NCI-H2107 (cell line): ENCODE results near the gene BPI.
"Not testable (repeated sequence)": the region's sequence is repeated elsewhere in the genome, so short reads cannot be mapped to it uniquely, and the experiment has no call there.

Experiments used
- DNase-seq: peaks from one replicate; lab custom pipeline; 2025; lab: John Stamatoyannopoulos, UW

Gene BPI

DNA sequence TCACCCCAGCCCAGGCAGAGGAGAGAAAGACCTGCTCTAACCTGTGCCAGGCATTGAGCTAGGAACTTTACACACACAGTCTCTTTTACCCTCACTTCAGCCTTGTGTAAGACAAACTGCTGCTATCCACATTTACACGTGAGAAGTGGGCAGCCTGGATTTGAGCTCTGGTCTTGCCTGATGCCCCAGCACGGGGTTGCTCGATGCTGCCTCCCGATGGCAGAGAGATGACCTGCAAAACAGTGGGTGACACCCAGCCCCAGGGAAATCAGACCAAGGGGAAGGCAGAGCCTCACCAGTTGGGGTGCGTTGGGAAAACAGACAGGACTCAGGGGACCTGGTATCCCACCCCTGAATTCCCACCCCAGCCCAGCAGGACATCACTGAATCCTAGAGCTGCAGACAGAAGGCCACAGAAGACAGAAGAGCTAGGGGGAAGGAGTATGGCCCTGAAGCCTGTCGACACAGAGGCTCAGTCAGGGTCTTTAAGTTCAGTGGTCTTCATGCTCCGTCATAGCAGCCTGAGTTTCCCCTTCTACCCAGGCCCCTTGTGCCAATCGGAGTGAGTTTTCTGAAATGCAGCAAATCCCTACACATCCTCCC lies 990 bp downstream of the BPI start:
- no peak for DNase-seq

- DNase-seq: no peak
Measured at GRCh38 chr20:38305541-38305940, 1.6 kb downstream of the BPI start.

DNA sequence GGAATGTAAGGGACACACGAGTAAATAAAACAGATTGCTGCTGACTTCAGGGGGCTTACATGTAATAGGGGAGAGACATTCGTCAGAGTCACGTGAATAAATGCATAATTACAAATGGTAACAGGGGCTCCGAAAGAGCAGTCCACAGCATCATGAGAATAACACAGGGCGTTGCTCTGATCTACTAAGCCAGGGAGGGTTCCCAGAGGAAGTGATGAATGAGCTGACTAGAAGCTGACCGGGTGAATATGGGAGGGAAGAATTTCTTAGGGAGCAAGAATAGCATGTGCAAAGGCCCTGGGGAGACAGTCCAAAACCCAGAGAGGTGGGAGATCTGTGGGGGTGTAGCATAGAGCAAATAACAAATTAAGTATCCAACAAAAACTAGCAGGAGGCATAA lies 2.4 kb downstream of the BPI start:
- no peak for DNase-seq

GRCh38 chr20:38307371-38308046 lies 3.6 kb downstream of the BPI start:
- no peak for DNase-seq

- no peak for DNase-seq
Measured at GRCh38 chr20:38308047-38308438, 4.1 kb downstream of the BPI start.

GRCh38 chr20:38308447-38308846 lies 4.5 kb downstream of the BPI start:
- no peak for DNase-seq

DNA sequence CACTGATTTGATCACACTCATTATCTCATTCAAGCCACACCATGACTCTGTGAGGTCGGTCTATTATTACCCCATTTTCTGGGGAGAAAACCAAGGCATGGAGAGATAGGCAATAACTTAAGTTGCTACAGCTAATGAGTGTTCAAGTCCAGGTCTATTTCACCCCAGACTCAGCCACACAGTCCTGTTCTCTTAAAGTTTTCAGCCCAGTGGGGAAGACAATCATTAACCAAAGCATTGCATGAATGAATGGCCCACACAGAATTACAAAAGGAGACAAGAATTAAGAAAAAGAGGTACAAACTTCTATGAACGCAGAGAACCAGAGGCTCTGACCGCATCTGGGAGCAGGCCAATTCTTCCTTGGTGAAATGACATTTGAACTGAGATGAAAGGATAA lies 7.1 kb downstream of the BPI start:
- DNase-seq: no peak

DNA sequence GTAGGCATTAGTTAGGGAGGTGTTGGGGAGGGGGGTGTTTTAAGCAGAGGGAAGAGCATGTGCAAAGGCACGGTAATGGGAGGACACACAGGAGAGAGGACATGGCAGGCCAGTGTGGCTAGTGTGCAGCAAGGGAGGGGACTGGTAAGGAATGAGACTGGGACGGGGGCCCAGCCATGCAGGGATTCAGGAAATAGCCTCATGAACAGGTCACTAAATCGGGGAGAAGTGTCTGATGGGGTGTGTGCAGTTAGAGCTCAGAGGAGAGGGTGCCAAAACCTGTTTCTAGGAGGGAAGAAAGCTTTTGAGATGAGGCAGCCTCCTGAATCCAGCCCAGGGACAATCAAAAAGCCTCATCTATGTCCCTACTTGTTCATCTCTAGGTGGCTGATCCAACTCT lies 7.5 kb downstream of the BPI start:
- DNase-seq: no peak

DNA sequence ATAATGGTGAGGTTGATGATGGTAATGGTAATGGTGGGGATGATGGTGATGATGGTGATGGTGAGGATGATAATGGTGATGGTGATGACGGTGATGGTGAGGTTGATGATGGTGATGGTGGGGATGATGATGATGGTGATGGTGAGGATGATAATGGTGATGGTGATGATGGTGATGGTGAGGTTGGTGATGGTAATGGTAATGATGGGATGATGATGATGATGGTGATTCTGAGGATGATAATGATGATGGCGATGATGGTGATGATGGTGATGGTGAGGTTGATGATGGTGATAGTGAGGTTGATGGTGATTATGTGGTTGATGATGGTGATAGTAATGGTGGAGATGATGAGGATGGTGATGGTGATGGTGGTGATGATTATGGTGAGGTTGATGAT lies 9.7 kb downstream of the BPI start:
- DNase-seq: no peak

GRCh38 chr20:38314350-38314749 lies 10.4 kb downstream of the BPI start:
- not testable (repeated sequence) for DNase-seq

DNA sequence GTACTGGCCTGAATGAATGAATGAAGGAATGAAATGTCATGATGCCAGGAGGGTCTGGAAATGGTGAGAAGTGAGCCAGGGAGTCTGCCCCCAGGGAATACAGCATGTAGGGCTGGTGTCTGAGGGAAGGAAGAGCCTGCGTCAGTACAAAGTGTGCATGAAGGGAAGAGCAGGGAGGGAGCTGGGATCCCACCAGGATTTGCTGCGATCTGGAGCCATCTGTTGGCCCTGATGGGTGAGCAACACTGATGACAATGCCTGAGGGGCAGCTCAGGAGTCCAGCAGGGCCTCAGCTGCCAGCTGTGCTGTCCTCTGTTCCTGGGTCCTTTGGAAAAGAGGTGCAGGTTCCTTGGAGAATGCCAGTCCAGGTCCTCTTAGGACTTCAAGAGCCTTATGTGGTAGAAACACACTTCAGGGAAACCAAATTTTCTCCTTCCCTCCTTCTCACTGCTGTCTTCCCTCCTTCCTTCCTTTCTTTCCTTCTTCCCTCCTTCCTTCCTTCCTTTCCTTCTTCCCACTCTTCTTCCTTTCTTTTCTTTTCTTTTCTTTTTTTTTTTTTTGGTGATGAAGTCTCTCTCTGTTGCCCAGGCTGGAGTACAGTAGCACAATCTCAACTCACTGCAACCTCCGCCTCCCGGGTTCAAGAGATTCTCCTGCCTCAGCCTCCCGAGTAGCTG lies 11.5 kb downstream of the BPI start:
- DNase-seq: no peak

GRCh38 chr20:38316341-38316740 lies 12.4 kb downstream of the BPI start:
- no peak for DNase-seq

- no peak for DNase-seq
Measured at GRCh38 chr20:38317422-38317821, 13.5 kb downstream of the BPI start.

- DNase-seq: no peak
Measured at GRCh38 chr20:38320221-38320620, 16.3 kb downstream of the BPI start.

DNA sequence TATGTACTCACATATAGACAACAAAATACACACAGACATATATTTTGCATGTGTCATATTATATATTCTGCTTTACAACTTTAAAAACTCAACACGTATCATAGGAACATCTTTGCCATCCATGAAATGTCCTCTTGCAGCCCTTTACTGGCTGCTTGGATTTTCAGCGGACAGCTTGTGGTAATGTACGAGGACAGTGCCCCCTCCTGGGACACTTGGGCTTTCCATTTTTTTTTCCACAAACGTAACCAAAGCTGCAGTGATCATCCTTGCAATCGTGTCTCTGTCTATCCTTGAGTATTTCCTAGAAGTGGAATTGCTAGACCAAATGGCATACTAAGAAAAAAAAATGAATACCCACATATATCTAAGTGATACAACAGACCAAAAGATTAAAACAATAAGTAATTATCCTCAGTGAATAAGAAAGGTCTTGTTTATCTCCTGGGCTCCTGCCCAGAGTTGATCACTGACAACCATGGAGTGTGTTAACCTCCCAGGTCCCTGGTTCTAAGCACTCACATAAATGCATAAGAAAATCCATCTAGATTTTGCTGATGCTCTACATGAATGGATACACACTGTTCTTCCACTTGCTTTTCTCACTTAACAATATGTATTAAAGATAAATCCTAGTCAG lies 18.1 kb downstream of the BPI start:
- DNase-seq: no peak

DNA sequence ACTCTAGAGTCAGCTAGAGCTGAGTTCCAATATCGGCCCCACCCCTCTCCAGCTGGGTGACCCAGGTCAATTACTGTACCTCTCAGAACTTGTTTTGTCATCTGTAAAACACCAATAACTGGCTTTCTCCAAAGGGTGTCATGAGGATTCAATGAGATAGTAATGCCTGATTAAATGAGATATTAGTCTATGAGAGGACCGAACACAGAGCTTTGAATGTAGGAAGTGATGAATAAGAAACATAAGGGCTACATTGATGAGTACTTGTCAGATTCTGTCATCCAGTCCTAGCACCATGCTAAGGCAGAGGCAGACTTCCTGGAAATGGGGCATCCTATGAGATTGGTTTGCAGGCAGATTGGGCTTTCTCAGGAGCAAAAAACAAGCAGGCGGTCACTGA lies 20.2 kb downstream of the BPI start:
- no peak for DNase-seq

GRCh38 chr20:38325167-38325566 lies 21.2 kb downstream of the BPI start:
- DNase-seq: no peak

DNA sequence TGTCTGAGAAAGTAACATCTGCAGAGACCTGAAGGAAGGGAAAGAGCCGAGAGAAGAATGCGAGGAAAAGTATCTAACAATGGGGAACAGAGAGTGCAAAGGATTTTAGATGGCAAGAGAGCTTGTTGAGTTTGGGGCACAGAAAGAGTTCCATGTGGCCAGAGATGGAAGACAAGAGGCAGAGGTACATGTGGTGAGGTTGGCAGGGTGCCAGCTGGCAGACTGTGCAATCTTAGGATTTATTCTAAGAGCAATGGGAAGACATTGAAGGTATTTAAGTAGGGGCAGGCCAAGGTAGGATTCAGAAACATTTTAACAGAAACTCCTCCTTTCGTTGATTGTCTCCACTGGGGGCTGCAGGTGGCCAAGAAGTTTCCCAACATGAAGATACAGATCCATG lies 21.9 kb downstream of the BPI start:
- no peak for DNase-seq

- DNase-seq: no peak
Measured at GRCh38 chr20:38326309-38326708, 22.4 kb downstream of the BPI start.

DNA sequence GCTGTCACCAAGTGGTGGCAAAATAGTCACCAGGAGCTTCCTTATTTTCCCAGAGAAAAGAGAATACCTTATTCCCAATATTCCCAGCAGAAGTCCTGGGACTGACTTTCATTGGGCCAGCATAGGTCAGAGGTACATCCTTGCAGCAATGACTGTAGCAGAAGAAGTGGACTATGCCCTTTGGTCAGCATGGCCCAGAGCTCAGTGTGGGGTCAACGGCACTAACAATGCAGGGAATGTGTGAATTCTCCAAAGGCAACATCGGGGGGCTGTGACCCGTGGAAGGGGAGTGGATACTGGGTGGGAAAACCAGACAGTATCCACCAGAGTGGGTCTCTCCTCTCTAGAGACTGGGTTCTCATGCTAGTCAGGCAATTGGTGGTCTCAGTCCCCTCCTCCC lies 26.7 kb downstream of the BPI start:
- no peak for DNase-seq

DNA sequence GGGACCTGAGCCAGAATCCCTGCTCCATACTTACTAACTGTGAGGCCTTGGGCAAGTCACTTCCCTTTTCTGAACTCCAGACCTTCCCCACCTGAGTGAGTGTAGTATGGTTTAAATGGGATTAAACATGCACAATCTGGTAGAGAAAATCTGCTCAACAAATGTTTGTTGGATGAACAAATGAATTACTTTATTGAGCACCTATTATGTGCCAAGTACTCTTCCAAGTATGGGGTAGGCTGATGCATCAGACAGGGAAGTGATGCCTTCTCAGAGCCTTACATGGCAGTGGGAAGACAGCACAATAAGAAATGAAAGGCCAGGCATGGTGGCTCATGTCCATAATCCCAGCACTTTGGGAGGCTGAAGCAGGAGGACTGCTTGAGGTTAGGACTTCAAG lies 27.3 kb downstream of the BPI start:
- no peak for DNase-seq

DNA sequence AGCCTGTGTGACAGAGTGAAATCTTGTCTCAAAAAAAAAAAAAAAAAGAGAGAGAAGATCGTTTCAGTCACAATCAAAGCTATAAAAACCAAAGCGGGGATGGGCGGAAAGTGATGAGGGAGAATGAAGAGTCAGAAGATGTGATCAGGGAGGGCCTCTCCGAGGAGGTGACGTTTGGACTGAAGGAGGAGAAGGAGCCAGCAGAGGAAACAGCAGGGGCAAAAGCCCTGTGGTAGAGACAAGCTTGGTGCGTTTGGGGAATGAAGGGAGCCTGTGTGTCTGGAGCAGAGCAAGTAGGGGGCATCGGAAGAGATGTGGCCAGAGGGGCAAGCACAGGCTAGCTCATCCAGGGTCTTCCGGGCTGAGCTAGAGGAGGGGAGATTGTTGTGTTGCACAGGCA lies 27.9 kb downstream of the BPI start:
- DNase-seq: no peak

GRCh38 chr20:38334016-38334415 lies 30.1 kb downstream of the BPI start:
- DNase-seq: no peak
